Lung (tissue), 12 donors: Measurements from ENCODE around the gene SAMD4A. TPM values are rescaled to one million over a fixed set of nuclear protein-coding genes. Genes with fewer than 3 reads are reported as not detected.

Experiments
- ATAC-seq: fragments of 200-7000 bp; cut with Tn5 transposase; one replicate; pipeline ENCODE4 v1.9.1; 2020; ENCODE audit warnings: moderate number of reproducible peaks; ENCODE audit not compliant: insufficient read depth, low FRiP score
- DNase-seq, 3 donors: peaks; one replicate each; pipeline ENCODE4 v3.0.0-alpha.2; 2013 to 2017
- H3K27ac ChIP-seq, 2 donors: one replicate each; pipeline ENCODE4 v1.5.1; 2013; ENCODE audit warnings: mild to moderate bottlenecking in 2 of 2, moderate library complexity in 2 of 2, control low read depth in 1 of 2, inconsistent platforms in 1 of 2, low read depth in 1 of 2, low read length in 1 of 2
- H3K27me3 ChIP-seq, 3 donors: one replicate each; pipeline ENCODE4 v1.5.1; 2013; ENCODE audit warnings: low read length in 2 of 3; ENCODE audit not compliant: control insufficient read depth in 3 of 3, insufficient read depth in 3 of 3
- H3K36me3 ChIP-seq, 4 donors: one replicate each; pipeline ENCODE4 v1.5.1; 2013; ENCODE audit warnings: low read length in 4 of 4, mild to moderate bottlenecking in 1 of 4, moderate library complexity in 1 of 4; ENCODE audit not compliant: control insufficient read depth in 4 of 4, insufficient read depth in 4 of 4
- H3K4me1 ChIP-seq, 5 donors: one replicate each; pipeline ENCODE4 v1.5.1; 2013; ENCODE audit warnings: low read length in 5 of 5, mild to moderate bottlenecking in 2 of 5, moderate library complexity in 1 of 5; ENCODE audit not compliant: control insufficient read depth in 5 of 5, insufficient read depth in 5 of 5
- H3K4me3 ChIP-seq: one replicate; pipeline ENCODE4 v1.5.1; 2013; ENCODE audit warnings: mild to moderate bottlenecking, control low read depth, moderate library complexity
- H3K9ac ChIP-seq, 2 donors: one replicate each; pipeline ENCODE4 v1.5.1; 2013; ENCODE audit warnings: low read length in 2 of 2, control low read depth in 1 of 2; ENCODE audit not compliant: insufficient read depth in 1 of 2
- H3K9me3 ChIP-seq, 4 donors: one replicate each; pipeline ENCODE4 v1.5.1; 2013; ENCODE audit warnings: low read length in 3 of 4, mild to moderate bottlenecking in 1 of 4, moderate library complexity in 1 of 4; ENCODE audit not compliant: control insufficient read depth in 4 of 4, insufficient read depth in 3 of 4
- CTCF ChIP-seq: IDR thresholded peaks from 2 replicates; pipeline ENCODE4 v1.5.1; 2012; ENCODE audit warnings: mild to moderate bottlenecking; ENCODE audit errors: control extremely low read depth, extremely low read depth
- WGBS, 2 donors: extraction: QIAGEN DNeasy Blood & Tissue Kit; methylation state at CpG; one replicate each; pipeline ENCODE4 v1.1.7; 2013; 5-methylcytosine and 5-hydroxymethylcytosine counted together
- polyA plus RNA-seq, 2 donors: library from polyadenylated mRNA; stranded (reverse); fragments of 200-250 nt; gene quantifications; one replicate each; pipeline ENCODE4 v1.2.1, GENCODE V29; 2013
- total RNA-seq, 2 donors: library from RNA; depleted of rRNA in 1 of 2; stranded (reverse); fragments of >200 nt in 1 of 2; gene quantifications; one replicate each; pipeline ENCODE4 v1.2.1, GENCODE V29; 2014 to 2021
- donor health status: control.
- donor health status: control.
- donor health status: Bipolar disorder and iron deficiency.
- donor health status: healthy.
- donor health status: DM: yes; HTN: yes; CAD: no.

The SAMD4A gene
- total and polyA plus RNA-seq, 4 donors = 5.8 to 26.6 (median 16.2) TPM

DNA sequence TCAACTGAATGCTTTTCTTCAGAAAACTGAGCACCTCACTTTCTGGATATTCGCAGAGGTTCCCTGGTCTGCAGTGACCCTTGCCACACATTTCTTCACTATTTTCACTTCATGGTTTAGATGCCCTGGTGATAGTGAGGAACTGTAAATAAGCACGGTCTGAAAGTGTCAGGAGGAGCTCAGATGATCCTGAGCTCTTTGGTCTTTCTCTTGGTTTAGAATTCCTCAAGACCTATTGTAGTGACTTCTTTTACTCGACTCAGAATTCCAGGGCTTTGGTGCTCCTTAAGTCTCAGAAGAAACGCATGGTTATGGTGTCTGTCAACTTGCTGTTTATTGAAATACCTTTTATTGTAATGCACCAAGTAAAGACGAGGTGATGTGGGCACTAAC lies 84.0 kb downstream of the SAMD4A start:
- Histone ChIP-seq H3K4me3 (no peak overlapping the region), H3K27me3 (no peaks in the 10 kb centered on the region), H3K9me3 (no peaks in the 10 kb centered on the region), H3K27ac (peak overlapping the region; percentile 74 to 86), H3K9ac (no peak overlapping the region), H3K36me3 (no peaks in the 10 kb centered on the region), H3K4me1 (peaks cover 9 to 53% (median 17%) of the 10 kb centered on the region in 5 donors)
- 72 to 81% methylated on average over 5 of the region's 5 CpGs for WGBS, 2 donors
- TF ChIP-seq CTCF = no peak
- DNase-seq = no peak
- no peak for ATAC-seq

GRCh38 chr14:54651649-54652048 lies 84.7 kb downstream of the SAMD4A start:
- Histone ChIP-seq H3K27ac (peak overlapping the region; percentile 24 to 83), H3K4me1 (peaks cover 9 to 49% (median 17%) of the 10 kb centered on the region in 5 donors), H3K4me3 (no peak overlapping the region), H3K9ac (peak overlapping the region in 1 of 2 donors; percentile 30), H3K36me3 (no peaks in the 10 kb centered on the region), H3K9me3 (no peaks in the 10 kb centered on the region), H3K27me3 (no peaks in the 10 kb centered on the region)
- no peak for DNase-seq
- 63 to 78% methylated on average over 4 of the region's 4 CpGs for WGBS, 2 donors
- no peak for TF ChIP-seq CTCF
- no peak for ATAC-seq

DNA sequence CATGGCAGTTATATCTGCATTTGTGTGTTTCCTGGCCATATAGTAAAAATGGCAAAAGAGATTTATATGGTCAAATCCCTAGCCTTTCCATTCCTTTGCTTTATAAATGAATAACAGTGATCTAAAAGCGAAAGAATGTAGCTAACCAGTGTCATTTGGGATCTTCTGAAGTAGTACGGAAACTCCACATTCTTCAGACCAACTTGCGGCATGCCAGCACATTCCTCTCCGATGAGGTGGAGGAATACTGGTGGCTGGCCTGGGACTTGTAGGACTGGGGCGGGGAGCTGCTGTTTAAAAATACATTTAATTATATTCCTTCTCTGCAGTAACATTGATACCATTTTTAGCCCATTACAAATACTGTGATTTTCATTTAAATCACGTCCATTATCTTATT lies 85.3 kb downstream of the SAMD4A start:
- WGBS, 2 donors = 29 to 66% methylated on average over 6 of the region's 6 CpGs
- peaks cover 9 to 49% (median 17%) of the 10 kb centered on the region in 5 donors for H3K4me1 ChIP-seq
- ATAC-seq = peak; percentile 93
- no peaks in the 10 kb centered on the region for H3K9me3 ChIP-seq
- TF ChIP-seq CTCF = no peak
- H3K4me3 ChIP-seq = no peak overlapping the region
- H3K9ac ChIP-seq = peak overlapping the region in 1 of 2 donors; percentile 84
- peak; percentile 90 to 96 (median 95) for DNase-seq
- H3K27ac ChIP-seq = peak overlapping the region in 1 of 2 donors; percentile 83
- H3K36me3 ChIP-seq = no peaks in the 10 kb centered on the region
- H3K27me3 ChIP-seq = no peaks in the 10 kb centered on the region

- peak; percentile 66 to 82 (median 67) for DNase-seq
- no peak for ATAC-seq
- no peaks in the 10 kb centered on the region for H3K9me3 ChIP-seq
- no peaks in the 10 kb centered on the region for H3K27me3 ChIP-seq
- H3K4me1 ChIP-seq = peaks cover 9 to 46% (median 17%) of the 10 kb centered on the region in 5 donors
- peak overlapping the region; percentile 82 to 97 for H3K27ac ChIP-seq
- no peaks in the 10 kb centered on the region for H3K36me3 ChIP-seq
- H3K9ac ChIP-seq = peak overlapping the region; percentile 44 to 84
- peak overlapping the region; percentile 7 for H3K4me3 ChIP-seq
- 54 to 74% methylated on average over 11 of the region's 11 CpGs for WGBS, 2 donors
- TF ChIP-seq CTCF = no peak
Measured at GRCh38 chr14:54652605-54653052, 85.7 kb downstream of the SAMD4A start.
